SH-SY5Y (cell line): ENCODE measurements around the gene ATP1B1.

Experiments used
- GATA2 ChIP-seq: IDR thresholded peaks from 2 replicates; pipeline ENCODE4 v1.6.1; 2011; ENCODE audit warnings: mild to moderate bottlenecking, low read depth, low read length
- GATA3 ChIP-seq: IDR thresholded peaks from 2 replicates; pipeline ENCODE4 v1.6.1; 2011; ENCODE audit warnings: low read depth, mild to moderate bottlenecking, low read length, moderate library complexity

- no peak for TF ChIP-seq GATA2
- no peak for TF ChIP-seq GATA3
These were observed 9.5 kb downstream of the ATP1B1 start for GRCh38 chr1:169115891-169116585.
